IPS-18a (cell line): ENCODE data around the gene ABCA13.

Experiments used
- H3K27ac ChIP-seq: one replicate; pipeline ENCODE4 v1.5.1; 2013; ENCODE audit warnings: low read length
- H3K27me3 ChIP-seq: one replicate; pipeline ENCODE4 v1.6.1; 2013; ENCODE audit warnings: mild to moderate bottlenecking, low read length; ENCODE audit not compliant: control insufficient read depth, insufficient read depth
- H3K36me3 ChIP-seq: one replicate; pipeline ENCODE4 v1.6.1; 2013; ENCODE audit warnings: low read depth, low read length; ENCODE audit not compliant: control insufficient read depth
- H3K4me1 ChIP-seq: one replicate; pipeline ENCODE4 v1.6.1; 2013; ENCODE audit warnings: low read depth, low read length; ENCODE audit not compliant: control insufficient read depth
- H3K4me3 ChIP-seq: one replicate; pipeline ENCODE4 v1.5.1; 2013; ENCODE audit warnings: low read length
- H3K9ac ChIP-seq: one replicate; pipeline ENCODE4 v1.6.1; 2013; ENCODE audit warnings: mild to moderate bottlenecking, low read length, moderate library complexity
- H3K9me3 ChIP-seq: one replicate; pipeline ENCODE4 v1.6.1; 2013; ENCODE audit warnings: low read depth, low read length; ENCODE audit not compliant: control insufficient read depth

Gene ABCA13

DNA sequence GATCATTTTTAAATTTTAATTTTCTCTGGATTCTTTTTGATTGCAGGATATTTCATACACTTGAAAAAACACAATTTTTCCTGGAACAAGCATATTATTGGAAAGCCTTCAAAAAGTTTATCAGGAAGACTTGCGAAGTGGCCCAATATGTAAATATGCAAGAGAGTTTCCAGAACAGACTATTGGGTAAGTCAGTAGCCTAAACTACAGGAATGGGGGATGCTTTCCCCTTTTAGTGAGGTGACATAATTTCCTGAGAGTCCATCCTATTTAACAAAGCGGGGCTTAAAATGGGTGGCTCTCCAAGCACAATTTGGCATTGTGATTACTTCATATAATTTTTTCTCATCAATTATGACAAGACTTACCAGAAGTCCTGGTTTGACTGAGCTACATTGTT, 77.9 kb downstream of the ABCA13 start:
- no peaks in the 10 kb centered on the region for H3K27me3 ChIP-seq
- H3K36me3 ChIP-seq = no peaks in the 10 kb centered on the region
- peaks cover 7% of the 10 kb centered on the region for H3K4me1 ChIP-seq
- H3K9me3 ChIP-seq = no peaks in the 10 kb centered on the region
- H3K27ac ChIP-seq = no peak overlapping the region
- no peak overlapping the region for H3K4me3 ChIP-seq
- no peak overlapping the region for H3K9ac ChIP-seq

DNA sequence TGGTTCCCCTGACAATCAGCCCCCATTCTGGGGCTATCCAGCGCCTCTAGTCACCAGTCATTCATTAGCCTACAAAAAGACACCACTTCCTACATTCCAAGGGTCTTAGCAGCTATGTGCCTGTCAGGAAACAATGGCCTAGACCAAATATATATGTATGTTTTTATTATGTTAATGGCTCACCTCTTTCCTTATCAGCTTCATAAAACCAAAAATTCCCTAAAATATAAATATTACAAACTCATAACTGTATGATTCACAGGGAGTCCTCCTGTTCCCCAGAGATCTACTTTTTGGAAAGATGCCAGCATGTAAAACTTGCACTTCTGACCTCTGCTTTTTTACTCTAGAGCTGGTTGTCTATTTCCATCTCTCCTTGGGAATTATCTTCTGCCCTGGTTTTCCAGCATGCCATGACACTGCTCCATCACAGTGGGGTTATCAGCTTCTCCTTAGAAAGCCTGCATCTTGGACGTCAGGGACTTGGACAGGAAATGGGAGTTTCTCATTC, 79.2 kb downstream of the ABCA13 start:
- no peak overlapping the region for H3K27ac ChIP-seq
- H3K9ac ChIP-seq = no peak overlapping the region
- no peaks in the 10 kb centered on the region for H3K27me3 ChIP-seq
- no peak overlapping the region for H3K4me3 ChIP-seq
- no peaks in the 10 kb centered on the region for H3K9me3 ChIP-seq
- peaks cover 7% of the 10 kb centered on the region for H3K4me1 ChIP-seq
- no peaks in the 10 kb centered on the region for H3K36me3 ChIP-seq

DNA sequence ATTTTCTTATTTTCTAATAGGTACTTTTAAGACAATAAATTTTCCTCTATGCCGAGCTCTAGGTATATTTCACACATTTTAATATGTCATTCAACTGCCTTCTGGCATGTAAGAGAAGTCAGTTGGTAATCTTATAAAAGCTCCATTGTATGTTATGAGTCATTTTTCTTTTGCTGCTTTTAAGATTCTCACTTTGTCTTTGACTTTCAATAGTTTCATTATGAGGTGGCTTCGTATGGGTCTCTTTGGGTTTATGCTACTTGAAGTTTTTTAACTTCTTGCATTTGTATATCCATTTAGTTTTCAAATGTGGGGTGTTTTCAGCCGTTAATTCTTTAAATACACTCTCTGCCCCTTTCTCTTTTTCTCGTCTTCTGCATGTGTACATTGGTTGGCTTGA, 80.5 kb downstream of the ABCA13 start:
- H3K4me3 ChIP-seq = no peak overlapping the region
- no peaks in the 10 kb centered on the region for H3K36me3 ChIP-seq
- peaks cover 7% of the 10 kb centered on the region for H3K4me1 ChIP-seq
- no peak overlapping the region for H3K27ac ChIP-seq
- H3K27me3 ChIP-seq = no peaks in the 10 kb centered on the region
- H3K9me3 ChIP-seq = no peaks in the 10 kb centered on the region
- H3K9ac ChIP-seq = no peak overlapping the region

DNA sequence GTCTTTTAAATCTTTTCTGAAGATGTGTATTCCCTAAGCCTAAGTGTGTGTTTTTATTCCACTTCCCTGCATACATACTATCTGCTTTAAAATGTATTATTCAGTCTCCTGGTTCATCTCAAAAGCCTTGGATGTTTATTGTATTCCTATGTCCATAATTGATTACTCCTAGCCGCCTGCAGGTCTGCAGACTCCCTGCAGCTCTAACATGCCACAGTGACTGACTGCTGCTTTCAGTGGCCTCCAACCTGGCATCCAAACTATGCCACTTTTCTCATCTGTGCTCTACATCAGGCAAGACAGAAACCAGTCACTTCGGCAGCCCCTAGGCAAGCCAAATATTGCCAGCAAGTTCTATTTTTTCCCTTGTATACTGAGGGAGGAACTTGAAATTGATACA, 81.7 kb downstream of the ABCA13 start:
- peaks cover 7% of the 10 kb centered on the region for H3K4me1 ChIP-seq
- no peaks in the 10 kb centered on the region for H3K9me3 ChIP-seq
- H3K27me3 ChIP-seq = no peaks in the 10 kb centered on the region
- H3K36me3 ChIP-seq = no peaks in the 10 kb centered on the region
- no peak overlapping the region for H3K27ac ChIP-seq
- H3K9ac ChIP-seq = no peak overlapping the region
- H3K4me3 ChIP-seq = no peak overlapping the region

DNA sequence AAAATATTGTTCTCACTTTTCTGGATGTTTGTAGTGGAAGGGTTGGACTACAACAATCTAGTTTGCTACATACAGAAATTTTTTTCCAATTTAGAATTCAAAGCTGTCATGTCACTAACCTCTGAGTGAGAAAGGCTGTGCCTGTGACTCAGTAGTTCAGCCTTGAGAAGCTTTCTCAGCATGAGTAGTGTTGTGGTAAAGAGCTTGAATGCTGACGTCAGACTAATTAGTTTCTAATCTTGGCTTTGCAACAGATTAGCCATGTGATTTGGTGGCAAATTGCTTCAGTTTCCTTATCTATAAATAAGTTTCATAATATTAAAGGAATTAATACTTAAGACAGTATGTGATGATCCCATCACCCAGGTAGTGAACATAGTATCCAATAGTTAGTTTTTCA, 83.8 kb downstream of the ABCA13 start:
- Histone ChIP-seq H3K27ac (no peak overlapping the region), H3K9ac (no peak overlapping the region), H3K4me1 (peaks cover 9% of the 10 kb centered on the region)

DNA sequence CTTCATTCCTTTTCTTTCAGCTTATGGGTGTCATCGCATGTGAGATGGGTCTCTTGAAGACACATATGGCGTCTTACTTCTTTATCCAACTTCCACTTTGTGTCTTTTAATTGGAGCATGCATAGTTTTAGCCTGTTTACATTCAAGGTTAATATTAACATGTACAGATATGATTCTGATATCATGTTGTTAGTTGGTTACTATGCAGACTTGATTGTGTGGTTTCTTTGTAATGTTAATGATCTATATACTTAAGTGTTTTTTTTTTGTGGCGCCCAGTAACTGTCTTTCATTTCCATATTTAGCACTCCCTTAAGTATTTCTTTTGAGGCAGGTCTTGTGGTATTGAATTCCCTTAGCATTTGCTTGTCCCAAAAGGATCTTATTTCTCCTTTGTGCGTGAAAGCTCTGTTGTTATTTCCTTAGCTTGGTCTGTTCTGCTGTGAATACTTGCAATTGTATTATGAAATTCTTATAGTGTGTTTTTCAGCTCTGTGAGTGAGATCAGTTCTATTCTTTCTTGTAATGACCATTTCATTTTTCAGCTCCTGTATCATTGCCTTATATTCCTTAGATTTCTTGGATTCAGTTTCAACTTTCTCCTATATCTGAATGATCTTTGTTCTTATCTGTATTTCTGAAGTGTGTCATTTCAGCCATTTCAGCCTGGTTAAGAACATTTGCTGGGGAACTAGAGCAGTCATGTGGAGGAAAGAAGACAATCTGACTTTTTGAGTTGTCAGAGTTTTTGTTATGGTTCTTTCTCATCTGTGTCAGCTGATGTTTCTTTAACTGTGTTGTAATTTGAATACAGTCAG, 88.4 kb downstream of the ABCA13 start:
- Histone ChIP-seq H3K36me3 (no peaks in the 10 kb centered on the region), H3K27me3 (no peaks in the 10 kb centered on the region), H3K9me3 (no peaks in the 10 kb centered on the region), H3K4me3 (no peak overlapping the region), H3K27ac (no peak overlapping the region), H3K4me1 (peaks cover 3% of the 10 kb centered on the region), H3K9ac (no peak overlapping the region)

More for the DNA sequence above, 83.8 kb downstream of the ABCA13 start:
- H3K4me3 ChIP-seq = no peak overlapping the region
- H3K27me3 ChIP-seq = no peaks in the 10 kb centered on the region
- no peaks in the 10 kb centered on the region for H3K36me3 ChIP-seq
- no peaks in the 10 kb centered on the region for H3K9me3 ChIP-seq

DNA sequence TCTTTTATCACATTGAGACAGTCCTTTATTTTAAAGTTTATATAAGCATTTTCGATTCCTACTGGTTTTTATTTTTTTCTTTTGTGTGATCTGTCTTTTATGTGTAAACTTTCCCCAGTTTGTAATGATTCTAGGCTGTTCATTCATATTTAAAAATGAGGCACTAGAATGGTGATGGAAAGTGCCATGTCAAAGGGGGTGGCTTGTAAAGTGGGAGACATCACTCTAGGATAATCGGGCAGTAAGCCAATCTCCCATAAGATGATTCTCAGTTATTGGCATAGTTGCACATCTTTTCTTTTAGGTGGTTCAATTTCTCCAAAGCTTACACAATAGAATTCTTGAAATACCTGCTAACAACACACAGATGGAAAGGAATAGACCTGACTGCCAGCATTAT, 90.4 kb downstream of the ABCA13 start:
- H3K36me3 ChIP-seq = no peaks in the 10 kb centered on the region
- H3K27me3 ChIP-seq = no peaks in the 10 kb centered on the region
- H3K27ac ChIP-seq = no peak overlapping the region
- H3K9ac ChIP-seq = no peak overlapping the region
- no peaks in the 10 kb centered on the region for H3K9me3 ChIP-seq
- no peak overlapping the region for H3K4me3 ChIP-seq
- peaks cover 3% of the 10 kb centered on the region for H3K4me1 ChIP-seq

DNA sequence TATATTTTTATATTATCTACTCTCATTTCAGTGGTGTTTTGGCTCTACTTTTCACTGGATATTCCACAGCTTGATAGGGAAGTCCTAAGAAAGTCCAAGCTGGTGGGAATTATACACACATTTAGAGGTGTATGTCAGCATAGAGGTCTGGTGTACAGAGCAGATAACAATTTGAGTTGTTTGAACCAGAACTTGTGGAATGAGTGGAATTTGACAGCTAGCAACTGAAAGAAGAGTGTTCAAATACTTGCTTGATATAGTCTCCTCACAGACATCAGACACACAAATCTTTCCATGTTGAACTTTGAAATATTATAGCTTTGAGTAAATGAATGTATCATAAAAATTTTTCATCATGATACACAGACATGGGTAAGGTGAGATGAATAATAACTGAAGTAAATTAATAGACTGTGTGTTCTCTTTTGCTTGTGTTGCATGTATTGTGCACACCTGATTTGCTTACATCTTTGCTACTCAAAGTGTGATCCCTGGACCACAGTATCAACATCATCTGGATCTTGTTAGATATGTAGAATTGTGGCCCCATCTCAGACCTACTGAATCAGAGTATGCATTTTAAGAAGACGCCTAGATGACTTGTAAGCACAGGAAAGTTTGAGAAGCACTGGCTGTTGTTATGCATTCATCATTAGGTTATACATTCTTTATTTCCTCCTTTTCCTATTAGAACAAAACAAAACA, 91.5 kb downstream of the ABCA13 start:
- Histone ChIP-seq H3K9ac (no peak overlapping the region), H3K27me3 (no peaks in the 10 kb centered on the region), H3K4me3 (no peak overlapping the region), H3K36me3 (no peaks in the 10 kb centered on the region), H3K9me3 (no peaks in the 10 kb centered on the region), H3K4me1 (peaks cover 3% of the 10 kb centered on the region), H3K27ac (no peak overlapping the region)

DNA sequence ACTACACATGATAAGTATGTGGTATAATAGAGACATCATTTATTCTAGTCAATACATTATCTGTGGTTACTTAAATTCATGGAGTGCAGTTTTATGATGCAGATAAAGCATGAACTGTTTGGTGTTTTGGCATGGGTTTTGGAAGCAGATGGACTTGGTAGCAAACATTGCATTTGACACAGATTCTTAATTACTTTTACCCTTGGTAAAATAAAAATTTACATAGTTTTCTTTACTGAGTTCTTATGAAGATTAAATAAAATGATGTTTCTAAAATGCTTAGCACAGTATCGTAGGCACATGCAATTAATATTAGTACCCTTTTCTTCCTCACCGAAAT, 92.0 kb downstream of the ABCA13 start:
- Histone ChIP-seq H3K9ac (no peak overlapping the region), H3K9me3 (no peaks in the 10 kb centered on the region), H3K27ac (no peak overlapping the region), H3K4me1 (peaks cover 3% of the 10 kb centered on the region), H3K27me3 (no peaks in the 10 kb centered on the region), H3K36me3 (no peaks in the 10 kb centered on the region), H3K4me3 (no peak overlapping the region)

DNA sequence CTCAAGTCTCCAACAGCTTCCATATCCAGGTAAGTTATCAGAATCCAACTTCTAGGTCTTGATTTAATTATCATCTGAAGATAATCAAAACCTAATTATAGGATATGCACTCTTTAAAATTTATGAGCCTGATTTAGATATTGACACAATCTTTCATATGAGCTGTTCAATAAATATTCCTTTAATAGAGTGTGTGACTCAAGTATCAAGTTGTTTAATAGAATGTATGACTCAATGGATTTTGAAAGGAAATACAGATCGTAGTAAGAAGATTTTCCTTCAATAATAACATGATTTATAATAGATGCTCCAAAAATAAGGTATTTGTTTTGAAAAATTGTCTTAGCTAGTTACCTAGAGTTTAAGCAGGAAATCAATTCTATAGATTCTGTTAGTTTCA, 97.8 kb downstream of the ABCA13 start:
- Histone ChIP-seq H3K9me3 (no peaks in the 10 kb centered on the region), H3K9ac (no peak overlapping the region), H3K27ac (no peak overlapping the region), H3K36me3 (no peaks in the 10 kb centered on the region), H3K4me1 (no peaks in the 10 kb centered on the region), H3K4me3 (no peak overlapping the region), H3K27me3 (no peaks in the 10 kb centered on the region)

DNA sequence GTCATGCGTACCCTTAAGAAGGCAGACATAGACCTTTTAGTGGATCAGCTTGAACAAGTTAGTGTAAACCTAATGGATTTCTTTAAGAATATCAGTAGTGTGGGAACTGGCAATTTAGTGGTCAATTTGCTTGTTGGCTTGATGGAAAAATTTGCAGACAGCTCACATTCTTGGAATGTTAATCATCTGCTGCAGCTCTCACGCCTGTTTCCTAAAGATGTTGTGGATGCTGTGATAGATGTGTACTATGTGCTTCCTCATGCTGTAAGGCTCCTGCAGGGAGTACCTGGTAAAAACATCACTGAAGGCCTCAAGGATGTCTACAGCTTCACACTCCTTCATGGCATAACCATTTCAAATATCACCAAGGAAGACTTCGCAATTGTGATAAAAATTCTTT, 103.4 kb downstream of the ABCA13 start:
- Histone ChIP-seq H3K27me3 (no peaks in the 10 kb centered on the region), H3K9me3 (no peaks in the 10 kb centered on the region), H3K9ac (no peak overlapping the region), H3K4me3 (no peak overlapping the region), H3K27ac (no peak overlapping the region), H3K36me3 (no peaks in the 10 kb centered on the region), H3K4me1 (no peaks in the 10 kb centered on the region)

DNA sequence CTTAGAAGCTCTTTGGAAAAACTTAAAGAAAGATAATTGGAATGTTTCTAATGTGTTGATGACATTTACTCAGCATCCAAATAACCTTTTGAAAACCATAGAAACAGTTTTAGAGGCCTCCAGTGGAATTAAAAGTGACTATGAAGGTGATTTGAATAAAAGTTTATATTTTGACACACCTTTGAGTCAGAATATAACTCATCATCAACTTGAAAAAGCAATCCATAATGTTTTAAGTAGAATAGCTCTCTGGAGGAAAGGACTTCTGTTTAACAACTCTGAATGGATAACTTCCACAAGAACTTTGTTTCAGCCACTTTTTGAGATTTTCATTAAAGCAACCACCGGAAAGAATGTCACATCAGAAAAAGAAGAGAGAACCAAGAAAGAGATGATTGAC, 108.2 kb downstream of the ABCA13 start:
- H3K27me3 ChIP-seq = no peaks in the 10 kb centered on the region
- no peaks in the 10 kb centered on the region for H3K4me1 ChIP-seq
- no peak overlapping the region for H3K27ac ChIP-seq
- no peak overlapping the region for H3K4me3 ChIP-seq
- H3K9me3 ChIP-seq = no peaks in the 10 kb centered on the region
- no peak overlapping the region for H3K9ac ChIP-seq
- H3K36me3 ChIP-seq = no peaks in the 10 kb centered on the region
